Osteocyte (in vitro differentiated cells): ENCODE results near the gene PIP5K1A. TPM values are rescaled to one million over a fixed set of nuclear protein-coding genes. Genes with fewer than 3 reads are reported as not detected.
"Not testable (repeated sequence)": the region's sequence is repeated elsewhere in the genome, so short reads cannot be mapped to it uniquely, and the experiment has no call there.

Source experiments
- DNase-seq: peaks from one replicate; pipeline ENCODE4 v3.0.0; 2021; ENCODE audit warnings: mixed read lengths; ENCODE audit not compliant: unreplicated experiment; ENCODE audit errors: extremely low spot score
- H3K27ac Mint-ChIP-seq: one replicate; pipeline ENCODE4 v1.8.0; 2021; ENCODE audit warnings: mild to moderate bottlenecking, mixed read lengths; ENCODE audit not compliant: unreplicated experiment
- H3K27me3 Mint-ChIP-seq: one replicate; pipeline ENCODE4 v1.8.0; 2021; ENCODE audit warnings: mixed read lengths; ENCODE audit not compliant: unreplicated experiment
- H3K36me3 Mint-ChIP-seq: one replicate; pipeline ENCODE4 v1.8.0; 2021; ENCODE audit warnings: mixed read lengths; ENCODE audit not compliant: unreplicated experiment
- H3K4me1 Mint-ChIP-seq: one replicate; pipeline ENCODE4 v1.8.0; 2021; ENCODE audit warnings: mixed read lengths; ENCODE audit not compliant: unreplicated experiment
- H3K4me3 Mint-ChIP-seq: one replicate; pipeline ENCODE4 v1.8.0; 2021; ENCODE audit warnings: mild to moderate bottlenecking, moderate library complexity, mixed read lengths; ENCODE audit not compliant: unreplicated experiment
- H3K9me3 Mint-ChIP-seq: one replicate; pipeline ENCODE4 v1.8.0; 2021; ENCODE audit warnings: mixed read lengths; ENCODE audit not compliant: unreplicated experiment
- CTCF ChIP-seq: fragments of 200-600 bp; sonication (generic); IDR thresholded peaks from 2 replicates; pipeline ENCODE4 v1.5.0; 2021; ENCODE audit warnings: antibody characterized with exemption, mild to moderate bottlenecking, moderate library complexity
- total RNA-seq: library from RNA; stranded (reverse); gene quantifications from 2 replicates; pipeline ENCODE4 v1.2.1, GENCODE V29; 2021

PIP5K1A gene
- total RNA-seq, 1 donor from 2014 or later: 89.5 TPM

GRCh38 chr1:151266315-151266714, 68.0 kb downstream of the PIP5K1A start:
- peaks cover 45% of the 10 kb centered on the region for H3K36me3 Mint-ChIP-seq
- no peaks in the 10 kb centered on the region for H3K9me3 Mint-ChIP-seq
- no peaks in the 10 kb centered on the region for H3K27me3 Mint-ChIP-seq
- no peak for TF ChIP-seq CTCF
- DNase-seq: no peak
- no peaks in the 10 kb centered on the region for H3K4me1 Mint-ChIP-seq
- no peak overlapping the region for H3K27ac Mint-ChIP-seq
- no peak overlapping the region for H3K4me3 Mint-ChIP-seq

- TF ChIP-seq CTCF: no peak
These were observed 68.5 kb downstream of the PIP5K1A start for GRCh38 chr1:151266821-151267220.

GRCh38 chr1:151267760-151268159, 69.4 kb downstream of the PIP5K1A start:
- TF ChIP-seq CTCF: no peak
- Mint-ChIP-seq H3K4me3 (no peak overlapping the region), H3K9me3 (no peaks in the 10 kb centered on the region), H3K27me3 (no peaks in the 10 kb centered on the region), H3K4me1 (no peaks in the 10 kb centered on the region), H3K36me3 (peaks cover 51% of the 10 kb centered on the region), H3K27ac (no peak overlapping the region)
- DNase-seq: no peak

More at GRCh38 chr1:151266821-151267220, 68.5 kb downstream of the PIP5K1A start:
- no peak overlapping the region for H3K27ac Mint-ChIP-seq
- no peaks in the 10 kb centered on the region for H3K27me3 Mint-ChIP-seq
- no peaks in the 10 kb centered on the region for H3K4me1 Mint-ChIP-seq
- peaks cover 49% of the 10 kb centered on the region for H3K36me3 Mint-ChIP-seq
- H3K9me3 Mint-ChIP-seq: no peaks in the 10 kb centered on the region
- no peak for DNase-seq
- H3K4me3 Mint-ChIP-seq: no peak overlapping the region

GRCh38 chr1:151273924-151274466, 75.6 kb downstream of the PIP5K1A start:
- Mint-ChIP-seq H3K9me3 (no peaks in the 10 kb centered on the region), H3K4me3 (no peak overlapping the region), H3K4me1 (no peaks in the 10 kb centered on the region), H3K27me3 (peaks cover 5% of the 10 kb centered on the region), H3K27ac (no peak overlapping the region), H3K36me3 (peaks cover 16% of the 10 kb centered on the region)
- no peak for DNase-seq
- TF ChIP-seq CTCF: no peak

GRCh38 chr1:151275341-151275740, 77.0 kb downstream of the PIP5K1A start:
- not testable (repeated sequence) for H3K27me3 Mint-ChIP-seq, H3K27ac Mint-ChIP-seq, DNase-seq, H3K4me1 Mint-ChIP-seq, H3K4me3 Mint-ChIP-seq, H3K9me3 Mint-ChIP-seq
- H3K36me3 Mint-ChIP-seq: peaks cover 12% of the 10 kb centered on the region

GRCh38 chr1:151277249-151277648, 78.9 kb downstream of the PIP5K1A start:
- DNase-seq: no peak
- H3K9me3 Mint-ChIP-seq: no peaks in the 10 kb centered on the region
- no peak for TF ChIP-seq CTCF
- no peak overlapping the region for H3K4me3 Mint-ChIP-seq
- no peak overlapping the region for H3K27ac Mint-ChIP-seq
- H3K4me1 Mint-ChIP-seq: peaks cover 5% of the 10 kb centered on the region
- peaks cover 5% of the 10 kb centered on the region for H3K36me3 Mint-ChIP-seq
- peaks cover 5% of the 10 kb centered on the region for H3K27me3 Mint-ChIP-seq
